Epithelial cell of proximal tubule (primary cell): ENCODE measurements around the gene ACTR5. TPM values are rescaled to one million over a fixed set of nuclear protein-coding genes. Genes with fewer than 3 reads are reported as not detected.

Experiments used
- DNase-seq: peaks from one replicate; pipeline ENCODE4 v3.0.0-alpha.2; 2011; ENCODE audit warnings: low read depth
- H3K4me3 ChIP-seq: 2 replicates; pipeline ENCODE4 v1.5.1; 2011; ENCODE audit warnings: low read depth, mild to moderate bottlenecking, low read length
- CTCF ChIP-seq: conservative IDR thresholded peaks from 2 replicates; pipeline ENCODE4 v1.5.1; 2012; ENCODE audit warnings: low read depth, mild to moderate bottlenecking, low read length
- total RNA-seq: library from RNA; depleted of rRNA; stranded (reverse); fragments of >200 nt; gene quantifications from 2 replicates; pipeline ENCODE4 v1.2.3, GENCODE V29; 2015

ACTR5 gene
- total RNA-seq, 1 donor from 2014 or later, result 10.0 TPM

GRCh38 chr20:38804221-38804620 is 56.0 kb downstream of the ACTR5 start:
- no peak overlapping the region for H3K4me3 ChIP-seq
- TF ChIP-seq CTCF, result no peak
- DNase-seq, result no peak

GRCh38 chr20:38804682-38805501 is 56.6 kb downstream of the ACTR5 start:
- peak overlapping the region; percentile 44 for H3K4me3 ChIP-seq
- TF ChIP-seq CTCF, result no peak
- no peak for DNase-seq

- DNase-seq, result no peak
- no peak for TF ChIP-seq CTCF
- peak within 1 kb of the TSS; percentile 44 for H3K4me3 ChIP-seq
These were observed 57.3 kb downstream of the ACTR5 start, which contains the start of gene PPP1R16B for GRCh38 chr20:38805502-38805957. PPP1R16B (plus strand) TSS chr20:38805697; CDS start chr20:38835926, 30,229 bp downstream.

- DNase-seq, result no peak
- H3K4me3 ChIP-seq, result peak overlapping the region; percentile 44
- TF ChIP-seq CTCF, result no peak
These were observed 57.9 kb downstream of the ACTR5 start for GRCh38 chr20:38805958-38806854.

- no peak for TF ChIP-seq CTCF
- peak overlapping the region; percentile 44 for H3K4me3 ChIP-seq
- no peak for DNase-seq
These were observed 58.8 kb downstream of the ACTR5 start for GRCh38 chr20:38806855-38807655.

GRCh38 chr20:38809942-38810341 is 61.7 kb downstream of the ACTR5 start:
- TF ChIP-seq CTCF, result no peak
- no peak for DNase-seq
- H3K4me3 ChIP-seq, result no peak overlapping the region
